Keratinocyte (primary cell): ENCODE measurements around the gene OR1D5.

Source experiments
- EZH2 ChIP-seq: IDR thresholded peaks from one replicate; pipeline ENCODE4 v1.6.1; 2012; ENCODE audit warnings: inconsistent platforms, mild to moderate bottlenecking, low read length, moderate library complexity
- TF ChIP-seq, protein P1 (sequence below), 3 experiments: IDR thresholded peaks in 1 of 3; conservative IDR thresholded peaks in 1 of 3; optimal IDR thresholded peaks in 1 of 3; 2 replicates in 2 of 3; 3 replicates in 1 of 3; pipeline versions ENCODE3 to v1.5.1; 2011; ENCODE audit warnings: low read length in 3 of 3, mild to moderate bottlenecking in 3 of 3, moderate library complexity in 2 of 3, control low read depth in 1 of 3, inconsistent platforms in 1 of 3; ENCODE audit not compliant: insufficient read depth in 2 of 3; ENCODE audit errors: extremely low read depth in 1 of 3

DNA sequence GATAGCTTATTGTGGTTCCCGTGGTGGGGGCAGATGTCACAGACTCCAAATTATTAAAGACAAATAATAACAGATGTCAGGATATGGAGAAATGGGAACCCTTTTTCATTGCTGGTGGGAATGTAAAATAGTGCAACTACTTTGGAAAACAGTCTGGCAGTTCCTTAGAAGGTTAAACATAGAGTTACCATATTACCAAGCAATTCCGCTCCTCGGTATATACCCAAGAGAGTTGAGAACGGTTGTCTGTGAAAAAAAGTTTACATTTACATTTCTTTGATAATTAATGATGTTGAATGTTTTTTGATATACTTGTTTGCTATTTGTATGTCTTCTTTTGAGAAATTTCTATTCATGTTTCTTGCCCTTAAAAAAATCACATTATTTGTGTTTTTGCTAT, 41.2 kb downstream of the OR1D5 start:
- TF ChIP-seq, protein P1, sequence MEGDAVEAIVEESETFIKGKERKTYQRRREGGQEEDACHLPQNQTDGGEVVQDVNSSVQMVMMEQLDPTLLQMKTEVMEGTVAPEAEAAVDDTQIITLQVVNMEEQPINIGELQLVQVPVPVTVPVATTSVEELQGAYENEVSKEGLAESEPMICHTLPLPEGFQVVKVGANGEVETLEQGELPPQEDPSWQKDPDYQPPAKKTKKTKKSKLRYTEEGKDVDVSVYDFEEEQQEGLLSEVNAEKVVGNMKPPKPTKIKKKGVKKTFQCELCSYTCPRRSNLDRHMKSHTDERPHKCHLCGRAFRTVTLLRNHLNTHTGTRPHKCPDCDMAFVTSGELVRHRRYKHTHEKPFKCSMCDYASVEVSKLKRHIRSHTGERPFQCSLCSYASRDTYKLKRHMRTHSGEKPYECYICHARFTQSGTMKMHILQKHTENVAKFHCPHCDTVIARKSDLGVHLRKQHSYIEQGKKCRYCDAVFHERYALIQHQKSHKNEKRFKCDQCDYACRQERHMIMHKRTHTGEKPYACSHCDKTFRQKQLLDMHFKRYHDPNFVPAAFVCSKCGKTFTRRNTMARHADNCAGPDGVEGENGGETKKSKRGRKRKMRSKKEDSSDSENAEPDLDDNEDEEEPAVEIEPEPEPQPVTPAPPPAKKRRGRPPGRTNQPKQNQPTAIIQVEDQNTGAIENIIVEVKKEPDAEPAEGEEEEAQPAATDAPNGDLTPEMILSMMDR (optimal IDR thresholded peaks at IDR 0.05 in 1 of 3, IDR thresholded peaks at IDR 0.05 in 1 of 3, conservative IDR thresholded peaks at IDR 0.05 in 1 of 3; ENCODE audit: extremely low read depth in 1 of 3, insufficient read depth in 2 of 3, low read length in 3 of 3) = no peak
- no peak for TF ChIP-seq EZH2
